Measurements from ENCODE around the gene DNASE1L2. TPM values are rescaled to one million over a fixed set of nuclear protein-coding genes. Genes with fewer than 3 reads are reported as not detected.

Gene DNASE1L2
- total and polyA plus RNA-seq, 2 of the 8 experiments (the other 6 are each of a cell fraction or from before 2014, with no cell fraction given): 0.35 to 0.97 TPM

DNA sequence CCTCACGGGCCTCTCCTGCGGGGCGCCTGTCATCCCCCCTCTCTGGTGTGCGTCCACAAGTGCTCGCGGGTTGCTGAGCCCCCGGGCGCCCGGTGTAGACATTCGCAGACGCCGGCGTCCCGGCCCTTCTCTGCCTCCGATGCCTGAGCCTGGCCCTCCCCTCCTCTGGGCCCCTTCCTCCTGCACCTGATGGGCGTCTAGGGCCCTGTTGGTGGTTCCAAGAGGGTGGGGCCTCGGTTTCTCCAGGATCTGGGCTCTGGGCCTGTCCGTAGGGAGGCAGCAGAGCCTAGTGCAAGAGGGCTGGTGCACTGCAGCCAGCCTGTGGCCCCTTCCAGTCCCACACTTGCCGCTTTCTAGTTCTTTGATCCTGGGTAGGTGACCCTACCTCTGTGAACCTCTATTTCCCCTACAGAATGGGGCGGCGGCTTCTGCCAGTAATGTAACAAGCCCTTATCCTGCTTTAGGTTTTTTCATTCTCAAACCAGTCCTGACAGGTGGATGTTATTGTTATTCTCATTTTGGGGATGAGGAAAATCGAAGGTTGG is 12.2 kb upstream of the DNASE1L2 start:
- no peaks in the 10 kb centered on the region for H3K23me2 ChIP-seq (ENCODE audit: low read depth, low read length)
- H3K4me1 ChIP-seq (replicated peaks in 1 of 4; ENCODE audit: control insufficient read depth in 3 of 4, insufficient read depth in 4 of 4, low read length in 3 of 4): no peaks in the 10 kb centered on the region
- peak overlapping the region; percentile 80 to 91 (median 84) for H3K9ac ChIP-seq (replicated peaks in 1 of 4; ENCODE audit: extremely low read depth in 1 of 4, low read depth in 3 of 4, low read length in 3 of 4)
- H2AK5ac ChIP-seq (ENCODE audit: low read depth, low read length): no peak overlapping the region
- H3K18ac ChIP-seq (ENCODE audit: extremely low read depth, low read length): no peak overlapping the region
- H3K9me3 ChIP-seq (ENCODE audit: insufficient read depth in 2 of 2, low read depth in 1 of 2, low read length in 1 of 2): no peaks in the 10 kb centered on the region
- H2BK15ac ChIP-seq (ENCODE audit: low read length): no peak overlapping the region
- H3K23ac ChIP-seq (ENCODE audit: insufficient read length): no peak overlapping the region
- H4K8ac ChIP-seq (ENCODE audit: extremely low read depth, insufficient read depth, low read length): peak overlapping the region; percentile 90
- no peaks in the 10 kb centered on the region for H3K27me3 ChIP-seq (replicated peaks in 1 of 4; ENCODE audit: control insufficient read depth in 3 of 4, extremely low read depth in 1 of 4, insufficient read depth in 3 of 4, low read length in 3 of 4)
- H3K27ac ChIP-seq (ENCODE audit: low read depth, low read length): peak overlapping the region; percentile 77; the same call in 1 of the 2 replicates
- H3K79me1 ChIP-seq (ENCODE audit: low read depth, low read length): peaks cover 3% of the 10 kb centered on the region; the same call in 1 of the 2 replicates
- FAIRE-seq (no peak), DNase-seq (ENCODE audit: low read depth in 1 of 2, low spot score in 2 of 2) (no peak)
- CTCF ChIA-PET (ENCODE audit: partially characterized antibody): interaction anchor here (1.0 kb wide), 1 partner anchor 29 kb away, joined by 3 read pairs; no protein-coding TSS in a partner anchor
- no peak overlapping the region for H2BK20ac ChIP-seq (ENCODE audit: low read length)
- peak overlapping the region; percentile 46 for H3K56ac ChIP-seq (replicated peaks; ENCODE audit: insufficient read length, low read depth, low read length)
- peak overlapping the region; percentile 67 to 93 (median 80) for H3K4me3 ChIP-seq (ENCODE audit: extremely low read depth in 1 of 4, insufficient read depth in 2 of 4, low read depth in 3 of 4, low read length in 4 of 4)
- no peak overlapping the region for H4K91ac ChIP-seq (replicated peaks; ENCODE audit: insufficient read length, low read length)
- peak overlapping the region; percentile 19 for H4K5ac ChIP-seq (ENCODE audit: insufficient read length, low read depth, low read length)
- no peak overlapping the region for H3K14ac ChIP-seq (ENCODE audit: insufficient read length)
- no peak overlapping the region for H3K4ac ChIP-seq (replicated peaks; ENCODE audit: insufficient read length, low read depth, low read length)
- no peak overlapping the region for H2BK120ac ChIP-seq (replicated peaks; ENCODE audit: low read depth, low read length)
- POLR2A ChIA-PET (ENCODE audit: partially characterized antibody): interaction anchor here (1.0 to 5.3 kb wide), 10 partner anchors 9 to 77 kb away, joined by 3 to 44 read pairs (median 8); partner anchors contain the start of genes BRICD5, DNASE1L2, ECI1 and PGP
- H2BK5ac ChIP-seq (ENCODE audit: low read depth, low read length): no peak overlapping the region
- no peak overlapping the region for H2BK12ac ChIP-seq (ENCODE audit: low read depth, low read length)
- TF ChIP-seq ZNF274 (IDR thresholded peaks at IDR 0.05; ENCODE audit: borderline replicate concordance, extremely low read depth, low read length): no peak
- peak; percentile 47; the same call in 1 of the 2 replicates for TF ChIP-seq PHF8 (conservative IDR thresholded peaks at IDR 0.05; ENCODE audit: low read depth, low read length)
- TF ChIP-seq RAD21 (IDR thresholded peaks at IDR 0.05 in 1 of 2, conservative IDR thresholded peaks at IDR 0.05 in 1 of 2; ENCODE audit: low read depth in 2 of 2, low read length in 2 of 2): peak; percentile 7 to 12; a peak in 1 of 4 replicates
- no peak for TF ChIP-seq TAF1 (IDR thresholded peaks at IDR 0.05; ENCODE audit: low read depth, low read length)
- TF ChIP-seq KDM1A (IDR thresholded peaks at IDR 0.05; ENCODE audit: borderline replicate concordance, low read length): no peak
- TF ChIP-seq, protein P1, sequence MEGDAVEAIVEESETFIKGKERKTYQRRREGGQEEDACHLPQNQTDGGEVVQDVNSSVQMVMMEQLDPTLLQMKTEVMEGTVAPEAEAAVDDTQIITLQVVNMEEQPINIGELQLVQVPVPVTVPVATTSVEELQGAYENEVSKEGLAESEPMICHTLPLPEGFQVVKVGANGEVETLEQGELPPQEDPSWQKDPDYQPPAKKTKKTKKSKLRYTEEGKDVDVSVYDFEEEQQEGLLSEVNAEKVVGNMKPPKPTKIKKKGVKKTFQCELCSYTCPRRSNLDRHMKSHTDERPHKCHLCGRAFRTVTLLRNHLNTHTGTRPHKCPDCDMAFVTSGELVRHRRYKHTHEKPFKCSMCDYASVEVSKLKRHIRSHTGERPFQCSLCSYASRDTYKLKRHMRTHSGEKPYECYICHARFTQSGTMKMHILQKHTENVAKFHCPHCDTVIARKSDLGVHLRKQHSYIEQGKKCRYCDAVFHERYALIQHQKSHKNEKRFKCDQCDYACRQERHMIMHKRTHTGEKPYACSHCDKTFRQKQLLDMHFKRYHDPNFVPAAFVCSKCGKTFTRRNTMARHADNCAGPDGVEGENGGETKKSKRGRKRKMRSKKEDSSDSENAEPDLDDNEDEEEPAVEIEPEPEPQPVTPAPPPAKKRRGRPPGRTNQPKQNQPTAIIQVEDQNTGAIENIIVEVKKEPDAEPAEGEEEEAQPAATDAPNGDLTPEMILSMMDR (IDR thresholded peaks at IDR 0.05; ENCODE audit: control extremely low read depth in 1 of 3, insufficient read depth in 1 of 3, low read depth in 1 of 3, low read length in 3 of 3): no peak
- TF ChIP-seq HDAC2 (IDR thresholded peaks at IDR 0.05; ENCODE audit: borderline replicate concordance in 1 of 2, low read depth in 2 of 2, low read length in 2 of 2): no peak
- 15% methylated on average over 22 of the region's 22 CpGs; no CpG with 5 or more reads in 1 of the 2 experiments for WGBS, 2 experiments (ENCODE audit: extremely low coverage in 1 of 2, insufficient coverage in 1 of 2, insufficient read length in 1 of 2, insufficient replicate concordance in 2 of 2, low coverage in 1 of 2, low lambda C conversion rate in 2 of 2, missing lambda C conversion rate in 1 of 2)
- H2AFZ ChIP-seq (ENCODE audit: low read length): no peak overlapping the region
- H3K36me3 ChIP-seq (ENCODE audit: control insufficient read depth in 2 of 4, insufficient read depth in 4 of 4, low read length in 3 of 4): peaks cover 0 to 6% (median 0%) of the 10 kb centered on the region in 4 experiments; a peak in 1 of 8 replicates
- peaks cover 3 to 29% of the 10 kb centered on the region in 2 experiments; a peak in 2 of 4 replicates for H3K79me2 ChIP-seq (ENCODE audit: control insufficient read depth in 1 of 2, insufficient read depth in 2 of 2, low read length in 2 of 2)
- H3K4me2 ChIP-seq (ENCODE audit: insufficient read depth in 1 of 2, low read depth in 2 of 2, low read length in 2 of 2): peak overlapping the region; percentile 60 to 72
- H4K20me1 ChIP-seq (replicated peaks in 1 of 2; ENCODE audit: control insufficient read depth in 1 of 2, insufficient read depth in 2 of 2, low read length in 2 of 2): peaks cover 7 to 11% of the 10 kb centered on the region in 2 experiments

All from H1 (cell line).